ENCODE measurements around the gene MAP2K4.
"Not testable (repeated sequence)": the region's sequence is repeated elsewhere in the genome, so short reads cannot be mapped to it uniquely, and the experiment has no call there.

The MAP2K4 gene

DNA sequence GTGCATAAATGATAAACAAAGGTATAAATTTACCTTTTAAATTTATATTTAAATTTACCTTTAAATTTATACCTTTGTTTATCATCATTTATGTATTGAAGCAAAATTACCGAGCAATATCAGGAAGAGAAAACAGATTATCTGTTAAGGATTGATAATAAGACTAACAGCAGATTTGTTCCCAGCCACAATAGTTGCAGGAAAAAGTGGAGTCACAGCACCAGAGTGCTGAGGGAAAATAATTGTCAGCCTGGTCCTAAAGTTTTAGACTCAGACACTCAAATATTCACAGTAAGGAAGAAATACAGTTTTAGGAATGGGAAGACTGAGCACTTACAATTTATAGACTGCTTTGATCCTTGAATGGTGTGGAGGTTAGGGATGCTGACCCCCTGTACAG, 117.2 kb downstream of the MAP2K4 start:
- Histone ChIP-seq H3K36me3 (ENCODE audit: control insufficient read depth, low read length) (peaks cover 32% of the 10 kb centered on the region), H3K9me2 (replicated peaks; ENCODE audit: control insufficient read depth, low read length) (no peaks in the 10 kb centered on the region), H3K79me2 (ENCODE audit: control insufficient read depth, low read length) (no peaks in the 10 kb centered on the region), H3K9me3 (ENCODE audit: control insufficient read depth, insufficient read depth, low read length) (no peaks in the 10 kb centered on the region), H3K4me3 (ENCODE audit: low read length) (no peak overlapping the region), H4K20me1 (ENCODE audit: control insufficient read depth, insufficient read depth, low read depth, low read length) (no peaks in the 10 kb centered on the region), H3F3A (ENCODE audit: control insufficient read depth, insufficient read depth) (no peaks in the 10 kb centered on the region), H3K4me1 (ENCODE audit: control insufficient read depth, low read length) (no peaks in the 10 kb centered on the region), H3K27ac (ENCODE audit: low read depth, low read length) (no peak overlapping the region), H3K4me2 (ENCODE audit: low read length) (no peak overlapping the region), H3K27me3 (ENCODE audit: control insufficient read depth, low read length) (no peaks in the 10 kb centered on the region)
- TF ChIP-seq, protein P1, sequence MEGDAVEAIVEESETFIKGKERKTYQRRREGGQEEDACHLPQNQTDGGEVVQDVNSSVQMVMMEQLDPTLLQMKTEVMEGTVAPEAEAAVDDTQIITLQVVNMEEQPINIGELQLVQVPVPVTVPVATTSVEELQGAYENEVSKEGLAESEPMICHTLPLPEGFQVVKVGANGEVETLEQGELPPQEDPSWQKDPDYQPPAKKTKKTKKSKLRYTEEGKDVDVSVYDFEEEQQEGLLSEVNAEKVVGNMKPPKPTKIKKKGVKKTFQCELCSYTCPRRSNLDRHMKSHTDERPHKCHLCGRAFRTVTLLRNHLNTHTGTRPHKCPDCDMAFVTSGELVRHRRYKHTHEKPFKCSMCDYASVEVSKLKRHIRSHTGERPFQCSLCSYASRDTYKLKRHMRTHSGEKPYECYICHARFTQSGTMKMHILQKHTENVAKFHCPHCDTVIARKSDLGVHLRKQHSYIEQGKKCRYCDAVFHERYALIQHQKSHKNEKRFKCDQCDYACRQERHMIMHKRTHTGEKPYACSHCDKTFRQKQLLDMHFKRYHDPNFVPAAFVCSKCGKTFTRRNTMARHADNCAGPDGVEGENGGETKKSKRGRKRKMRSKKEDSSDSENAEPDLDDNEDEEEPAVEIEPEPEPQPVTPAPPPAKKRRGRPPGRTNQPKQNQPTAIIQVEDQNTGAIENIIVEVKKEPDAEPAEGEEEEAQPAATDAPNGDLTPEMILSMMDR (IDR thresholded peaks at IDR 0.05; ENCODE audit: low read depth, low read length, poor library complexity, severe bottlenecking): no peak
- no peak for TF ChIP-seq EZH2phosphoT487 (IDR thresholded peaks at IDR 0.05; ENCODE audit: borderline replicate concordance, low read length)

DNA sequence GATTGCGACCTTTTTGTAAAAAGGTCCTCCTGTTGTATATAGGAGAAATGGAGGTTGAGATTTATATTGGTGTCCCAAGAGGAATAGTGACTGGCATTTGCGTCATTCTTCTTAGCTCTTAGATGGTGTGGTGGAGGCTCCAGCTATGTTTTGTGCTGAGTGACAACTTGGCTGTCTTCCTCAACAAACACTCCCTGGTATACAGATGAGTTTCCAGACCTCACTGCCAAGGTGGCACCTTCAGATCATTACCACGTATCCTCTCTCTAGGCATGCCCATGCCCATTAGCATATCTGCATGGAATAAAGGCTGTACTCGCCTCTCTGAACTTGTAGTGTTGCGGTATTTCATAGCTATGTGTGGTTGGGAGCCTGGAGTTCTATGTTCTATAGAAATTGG, 120.0 kb downstream of the MAP2K4 start:
- Histone ChIP-seq H3F3A (ENCODE audit: control insufficient read depth, insufficient read depth) (no peaks in the 10 kb centered on the region), H3K9me3 (ENCODE audit: control insufficient read depth, insufficient read depth, low read length) (no peaks in the 10 kb centered on the region), H3K27me3 (ENCODE audit: control insufficient read depth, low read length) (no peaks in the 10 kb centered on the region), H3K9me2 (replicated peaks; ENCODE audit: control insufficient read depth, low read length) (no peaks in the 10 kb centered on the region), H3K4me3 (ENCODE audit: low read length) (no peak overlapping the region), H3K4me1 (ENCODE audit: control insufficient read depth, low read length) (no peaks in the 10 kb centered on the region), H3K27ac (ENCODE audit: low read depth, low read length) (no peak overlapping the region), H3K4me2 (ENCODE audit: low read length) (no peak overlapping the region), H3K79me2 (ENCODE audit: control insufficient read depth, low read length) (no peaks in the 10 kb centered on the region), H3K36me3 (ENCODE audit: control insufficient read depth, low read length) (peaks cover 22% of the 10 kb centered on the region), H4K20me1 (ENCODE audit: control insufficient read depth, insufficient read depth, low read depth, low read length) (no peaks in the 10 kb centered on the region)
- TF ChIP-seq EZH2phosphoT487 (IDR thresholded peaks at IDR 0.05; ENCODE audit: borderline replicate concordance, low read length): no peak
- TF ChIP-seq, protein P1 (IDR thresholded peaks at IDR 0.05; ENCODE audit: low read depth, low read length, poor library complexity, severe bottlenecking): no peak

DNA sequence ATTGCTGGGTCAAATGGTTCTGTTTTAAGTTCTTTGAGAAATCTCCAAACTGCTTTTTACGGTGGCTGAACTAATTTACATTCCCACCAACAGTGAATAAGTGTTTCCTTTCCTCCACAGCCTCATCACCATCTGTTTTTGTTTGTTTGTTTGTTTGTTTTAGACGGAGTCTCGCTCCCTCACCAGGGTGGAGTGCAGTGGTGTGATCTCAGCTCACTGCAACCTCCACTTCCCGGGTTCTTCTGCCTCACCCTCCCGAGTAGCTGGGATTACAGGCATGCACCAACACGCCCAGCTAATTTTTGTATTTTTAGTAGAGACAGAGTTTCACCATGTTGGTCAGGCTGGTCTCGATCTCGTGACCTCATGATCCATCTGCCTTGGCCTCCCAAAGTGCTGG, 141.5 kb downstream of the MAP2K4 start:
- H3K27me3 ChIP-seq (ENCODE audit: control insufficient read depth, low read length); H3K27ac ChIP-seq (ENCODE audit: low read depth, low read length); H3K4me1 ChIP-seq (ENCODE audit: control insufficient read depth, low read length); H3K36me3 ChIP-seq (ENCODE audit: control insufficient read depth, low read length); H3K9me3 ChIP-seq (ENCODE audit: control insufficient read depth, insufficient read depth, low read length); H3F3A ChIP-seq (ENCODE audit: control insufficient read depth, insufficient read depth); H3K79me2 ChIP-seq (ENCODE audit: control insufficient read depth, low read length); H3K4me2 ChIP-seq (ENCODE audit: low read length); H4K20me1 ChIP-seq (ENCODE audit: control insufficient read depth, insufficient read depth, low read depth, low read length); H3K4me3 ChIP-seq (ENCODE audit: low read length); H3K9me2 ChIP-seq (replicated peaks; ENCODE audit: control insufficient read depth, low read length): not testable (repeated sequence)

DNA sequence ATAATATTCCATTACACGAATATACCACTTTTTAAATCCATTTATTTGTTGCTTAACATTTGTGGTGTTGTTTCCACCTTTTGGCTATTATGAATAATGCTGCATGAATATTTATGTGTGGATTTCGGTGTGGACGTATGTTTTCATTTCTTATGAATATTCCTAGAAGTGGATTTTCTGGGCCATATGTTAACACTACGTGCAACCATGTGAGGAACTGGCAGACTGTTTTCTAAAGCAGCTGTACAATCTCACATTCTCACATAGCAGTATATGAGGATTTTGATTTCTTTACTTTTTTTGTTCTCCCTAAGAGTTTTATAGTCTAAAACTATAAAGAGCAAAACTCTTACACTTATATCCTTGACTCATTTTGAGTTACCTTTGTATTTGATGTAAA, 143.4 kb downstream of the MAP2K4 start:
- H3K27ac ChIP-seq (ENCODE audit: low read depth, low read length): no peak overlapping the region
- H3K36me3 ChIP-seq (ENCODE audit: control insufficient read depth, low read length): no peaks in the 10 kb centered on the region
- no peaks in the 10 kb centered on the region for H3K4me1 ChIP-seq (ENCODE audit: control insufficient read depth, low read length)
- H3K79me2 ChIP-seq (ENCODE audit: control insufficient read depth, low read length): no peaks in the 10 kb centered on the region
- H3K4me3 ChIP-seq (ENCODE audit: low read length): no peak overlapping the region
- H3K27me3 ChIP-seq (ENCODE audit: control insufficient read depth, low read length): no peaks in the 10 kb centered on the region
- no peaks in the 10 kb centered on the region for H3K9me2 ChIP-seq (replicated peaks; ENCODE audit: control insufficient read depth, low read length)
- no peaks in the 10 kb centered on the region for H3K9me3 ChIP-seq (ENCODE audit: control insufficient read depth, insufficient read depth, low read length)
- TF ChIP-seq EZH2phosphoT487 (IDR thresholded peaks at IDR 0.05; ENCODE audit: borderline replicate concordance, low read length): no peak
- TF ChIP-seq, protein P1 (IDR thresholded peaks at IDR 0.05; ENCODE audit: low read depth, low read length, poor library complexity, severe bottlenecking): no peak
- H3K4me2 ChIP-seq (ENCODE audit: low read length): no peak overlapping the region
- H4K20me1 ChIP-seq (ENCODE audit: control insufficient read depth, insufficient read depth, low read depth, low read length): no peaks in the 10 kb centered on the region
- H3F3A ChIP-seq (ENCODE audit: control insufficient read depth, insufficient read depth): no peaks in the 10 kb centered on the region
